ENCODE results near the gene GUCA1C. TPM values are rescaled to one million over a fixed set of nuclear protein-coding genes. Genes with fewer than 3 reads are reported as not detected.
A peak's percentile ranks its signal among the peaks of the same experiment; 100 is the strongest.

Gene GUCA1C
- polyA plus RNA-seq, 1 donor (not counting 4 experiments of a cell fraction or from before 2014, with no cell fraction given): 0.26 TPM

DNA sequence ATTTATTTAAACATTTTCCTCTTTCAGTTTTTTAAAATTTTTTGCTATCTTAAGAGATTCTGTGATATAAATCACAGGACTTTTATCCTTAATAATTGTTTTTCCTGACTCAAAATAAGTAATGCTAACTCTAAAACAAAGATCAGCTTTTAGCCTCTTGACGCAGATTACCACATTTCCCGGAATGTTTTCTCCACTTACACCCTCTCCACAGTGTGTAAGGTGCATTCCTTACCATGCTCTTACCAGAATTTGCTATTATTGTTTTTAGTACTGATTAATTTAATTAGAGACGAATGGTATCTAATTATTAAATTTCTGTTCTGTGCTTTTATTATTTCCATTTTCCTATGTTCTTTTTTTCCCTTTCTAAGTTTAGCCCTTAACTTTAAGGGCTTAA lies 34.8 kb downstream of the GUCA1C start:
- Histone ChIP-seq H2AFZ (ENCODE audit: control insufficient read depth, low read length) (no peak overlapping the region), H3K9me3 (ENCODE audit: control insufficient read depth, low read depth, low read length) (no peaks in the 10 kb centered on the region), H3K79me2 (ENCODE audit: control insufficient read depth, insufficient read depth, low read length) (no peaks in the 10 kb centered on the region), H3K4me1 (ENCODE audit: control insufficient read depth, extremely low read depth, insufficient read depth, low read length) (no peaks in the 10 kb centered on the region), H3K27me3 (ENCODE audit: control insufficient read depth, extremely low read depth, insufficient read depth, low read length) (no peaks in the 10 kb centered on the region), H3K9me1 (ENCODE audit: control insufficient read depth, extremely low read depth, insufficient read depth, low read length) (no peaks in the 10 kb centered on the region), H3K4me3 (ENCODE audit: control insufficient read depth in 2 of 3, extremely low read depth in 1 of 3, insufficient read depth in 2 of 3, low read depth in 1 of 3, low read length in 3 of 3) (no peak overlapping the region), H3K9ac (ENCODE audit: control insufficient read depth, extremely low read depth, insufficient read depth, low read length) (no peak overlapping the region), H3K27ac (ENCODE audit: control insufficient read depth, insufficient read depth, low read length) (no peak overlapping the region), H3K4me2 (ENCODE audit: control insufficient read depth, extremely low read depth, insufficient read depth, low read depth, low read length) (no peak overlapping the region), H4K20me1 (ENCODE audit: control insufficient read depth, extremely low read depth, insufficient read depth, low read length) (no peaks in the 10 kb centered on the region), H3K36me3 (ENCODE audit: control insufficient read depth in 2 of 2, extremely low read depth in 1 of 2, insufficient read depth in 2 of 2, low read length in 2 of 2) (no peaks in the 10 kb centered on the region)
- TF ChIP-seq, protein P1, sequence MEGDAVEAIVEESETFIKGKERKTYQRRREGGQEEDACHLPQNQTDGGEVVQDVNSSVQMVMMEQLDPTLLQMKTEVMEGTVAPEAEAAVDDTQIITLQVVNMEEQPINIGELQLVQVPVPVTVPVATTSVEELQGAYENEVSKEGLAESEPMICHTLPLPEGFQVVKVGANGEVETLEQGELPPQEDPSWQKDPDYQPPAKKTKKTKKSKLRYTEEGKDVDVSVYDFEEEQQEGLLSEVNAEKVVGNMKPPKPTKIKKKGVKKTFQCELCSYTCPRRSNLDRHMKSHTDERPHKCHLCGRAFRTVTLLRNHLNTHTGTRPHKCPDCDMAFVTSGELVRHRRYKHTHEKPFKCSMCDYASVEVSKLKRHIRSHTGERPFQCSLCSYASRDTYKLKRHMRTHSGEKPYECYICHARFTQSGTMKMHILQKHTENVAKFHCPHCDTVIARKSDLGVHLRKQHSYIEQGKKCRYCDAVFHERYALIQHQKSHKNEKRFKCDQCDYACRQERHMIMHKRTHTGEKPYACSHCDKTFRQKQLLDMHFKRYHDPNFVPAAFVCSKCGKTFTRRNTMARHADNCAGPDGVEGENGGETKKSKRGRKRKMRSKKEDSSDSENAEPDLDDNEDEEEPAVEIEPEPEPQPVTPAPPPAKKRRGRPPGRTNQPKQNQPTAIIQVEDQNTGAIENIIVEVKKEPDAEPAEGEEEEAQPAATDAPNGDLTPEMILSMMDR (optimal IDR thresholded peaks at IDR 0.05 in 1 of 3, IDR thresholded peaks at IDR 0.05 in 1 of 3, conservative IDR thresholded peaks at IDR 0.05 in 1 of 3; ENCODE audit: extremely low read depth in 1 of 3, insufficient read depth in 2 of 3, low read length in 3 of 3): no peak
- TF ChIP-seq EZH2 (IDR thresholded peaks at IDR 0.05; ENCODE audit: low read length): no peak
- dilution Hi-C loops (cut with MboI; ENCODE audit: extremely low pct_ligation_motif_present, low sequenced_read_pairs): no loop called here
- DNase-seq (ENCODE audit: low read depth, low spot score) (no peak), FAIRE-seq (no peak)

DNA sequence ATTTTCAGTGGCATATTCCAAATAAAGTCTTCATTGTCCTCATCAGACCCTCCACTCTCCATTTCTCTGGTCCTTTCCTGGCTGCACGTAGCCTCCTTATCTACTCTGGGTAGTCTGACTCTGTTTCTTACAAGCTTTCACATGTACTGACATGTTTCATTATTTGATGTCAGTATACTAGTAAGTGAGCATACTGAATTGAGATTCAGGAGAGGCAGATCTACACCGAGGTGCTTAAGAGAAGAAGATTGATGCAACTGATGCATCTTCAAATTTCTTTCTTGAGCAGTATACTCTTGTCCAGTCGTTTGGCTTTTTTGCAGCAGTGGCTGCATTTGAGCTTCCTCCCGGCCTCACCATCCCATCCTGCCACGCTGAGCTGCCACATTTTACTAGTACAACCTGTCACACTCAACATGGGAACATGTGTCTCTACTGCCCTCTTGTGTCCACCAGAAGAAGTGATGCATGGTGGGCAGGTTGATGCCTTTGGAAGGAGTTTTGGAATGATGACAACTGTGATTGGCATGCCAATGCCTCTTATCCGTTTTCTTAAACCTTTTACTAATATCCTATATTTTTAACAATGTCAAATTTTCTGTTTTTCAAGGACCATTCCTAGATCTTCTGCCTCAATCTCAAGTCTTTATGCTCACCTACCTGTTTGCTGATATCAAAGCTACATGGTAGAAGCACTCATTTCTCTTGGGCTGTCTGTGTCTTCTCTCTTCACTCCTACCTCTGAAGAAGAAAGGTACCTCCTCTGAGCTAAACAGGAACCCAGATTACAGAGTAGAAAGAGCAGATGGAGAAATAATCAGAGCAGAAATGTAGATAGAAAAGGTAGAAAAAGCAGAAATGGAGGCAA lies 38.7 kb downstream of the GUCA1C start:
- Histone ChIP-seq H3K4me3 (ENCODE audit: control insufficient read depth in 2 of 3, extremely low read depth in 1 of 3, insufficient read depth in 2 of 3, low read depth in 1 of 3, low read length in 3 of 3) (no peak overlapping the region), H3K9me1 (ENCODE audit: control insufficient read depth, extremely low read depth, insufficient read depth, low read length) (no peaks in the 10 kb centered on the region), H3K36me3 (ENCODE audit: control insufficient read depth in 2 of 2, extremely low read depth in 1 of 2, insufficient read depth in 2 of 2, low read length in 2 of 2) (no peaks in the 10 kb centered on the region), H4K20me1 (ENCODE audit: control insufficient read depth, extremely low read depth, insufficient read depth, low read length) (no peaks in the 10 kb centered on the region), H2AFZ (ENCODE audit: control insufficient read depth, low read length) (no peak overlapping the region), H3K79me2 (ENCODE audit: control insufficient read depth, insufficient read depth, low read length) (no peaks in the 10 kb centered on the region), H3K27me3 (ENCODE audit: control insufficient read depth, extremely low read depth, insufficient read depth, low read length) (no peaks in the 10 kb centered on the region), H3K27ac (ENCODE audit: control insufficient read depth, insufficient read depth, low read length) (no peak overlapping the region), H3K4me1 (ENCODE audit: control insufficient read depth, extremely low read depth, insufficient read depth, low read length) (no peaks in the 10 kb centered on the region), H3K9ac (ENCODE audit: control insufficient read depth, extremely low read depth, insufficient read depth, low read length) (no peak overlapping the region), H3K9me3 (ENCODE audit: control insufficient read depth, low read depth, low read length) (no peaks in the 10 kb centered on the region), H3K4me2 (ENCODE audit: control insufficient read depth, extremely low read depth, insufficient read depth, low read depth, low read length) (no peak overlapping the region)
- DNase-seq (ENCODE audit: low read depth, low spot score) (peak; percentile 33), FAIRE-seq (peak; percentile 86)
- TF ChIP-seq EZH2 (IDR thresholded peaks at IDR 0.05; ENCODE audit: low read length): no peak
- TF ChIP-seq, protein P1 (optimal IDR thresholded peaks at IDR 0.05 in 1 of 3, IDR thresholded peaks at IDR 0.05 in 1 of 3, conservative IDR thresholded peaks at IDR 0.05 in 1 of 3; ENCODE audit: extremely low read depth in 1 of 3, insufficient read depth in 2 of 3, low read length in 3 of 3): peak; percentile 84 to 98 (median 91)
- dilution Hi-C loops (cut with MboI; ENCODE audit: extremely low pct_ligation_motif_present, low sequenced_read_pairs): no loop called here
